GM21447 (cell line): ENCODE measurements around the gene UMAD1.
A peak's percentile ranks its signal among the peaks of the same experiment; 100 is the strongest.

ENCODE experiments used
- ATAC-seq: cut with Tn5 transposase; IDR thresholded peaks from one replicate; pipeline ENCODE4 v1.9.1; 2021; ENCODE audit not compliant: unreplicated experiment

UMAD1 gene

GRCh38 chr7:7918736-7919448 lies 278.3 kb downstream of the UMAD1 start:
- no peak for ATAC-seq

- no peak for ATAC-seq
Measured at GRCh38 chr7:7919449-7919945, 278.9 kb downstream of the UMAD1 start.

GRCh38 chr7:7920056-7920455 lies 279.5 kb downstream of the UMAD1 start:
- ATAC-seq, result no peak

GRCh38 chr7:7920481-7920880 lies 279.9 kb downstream of the UMAD1 start:
- peak; percentile 96 for ATAC-seq

GRCh38 chr7:7921830-7922229 lies 281.3 kb downstream of the UMAD1 start:
- no peak for ATAC-seq

- ATAC-seq, result no peak
Measured at GRCh38 chr7:7922684-7923385, 282.3 kb downstream of the UMAD1 start.

GRCh38 chr7:7923818-7924217 lies 283.3 kb downstream of the UMAD1 start:
- ATAC-seq, result no peak

GRCh38 chr7:7924303-7924702 lies 283.8 kb downstream of the UMAD1 start:
- no peak for ATAC-seq
